Epithelial cell of proximal tubule (primary cell): ENCODE data around the gene OSBPL2. TPM values are rescaled to one million over a fixed set of nuclear protein-coding genes. Genes with fewer than 3 reads are reported as not detected.

Experiments used
- DNase-seq: peaks from one replicate; pipeline ENCODE4 v3.0.0-alpha.2; 2011; ENCODE audit warnings: low read depth
- H3K4me3 ChIP-seq: 2 replicates; pipeline ENCODE4 v1.5.1; 2011; ENCODE audit warnings: low read depth, mild to moderate bottlenecking, low read length
- total RNA-seq: library from RNA; depleted of rRNA; stranded (reverse); fragments of >200 nt; gene quantifications from 2 replicates; pipeline ENCODE4 v1.2.3, GENCODE V29; 2015
- TF ChIP-seq, protein P1 (sequence below): conservative IDR thresholded peaks from 2 replicates; pipeline ENCODE4 v1.5.1; 2012; ENCODE audit warnings: low read depth, mild to moderate bottlenecking, low read length

The OSBPL2 gene
- total RNA-seq, 1 donor from 2014 or later = 20.6 TPM

DNA sequence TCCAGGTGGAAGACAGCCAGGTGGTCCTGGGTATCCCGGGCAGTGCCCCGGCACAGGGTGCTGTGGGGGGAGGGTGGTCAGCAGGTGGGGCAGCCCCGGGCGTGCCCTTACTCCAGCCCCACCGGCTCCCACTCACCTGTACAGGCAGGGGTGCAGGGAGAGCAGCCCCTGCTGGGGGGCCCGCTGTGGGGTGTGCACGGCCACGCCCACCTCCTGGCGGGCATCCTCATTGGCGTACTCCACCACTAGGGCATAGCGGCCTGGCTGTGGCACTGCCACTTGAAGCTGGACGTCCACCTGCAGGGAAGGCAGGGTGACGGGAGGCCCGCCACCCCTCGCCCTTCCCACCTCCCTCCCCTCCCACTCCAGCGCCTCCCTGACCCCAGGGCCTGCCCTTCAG, 94.1 kb downstream of the OSBPL2 start:
- no peak for DNase-seq
- H3K4me3 ChIP-seq = no peak overlapping the region
- TF ChIP-seq, protein P1, sequence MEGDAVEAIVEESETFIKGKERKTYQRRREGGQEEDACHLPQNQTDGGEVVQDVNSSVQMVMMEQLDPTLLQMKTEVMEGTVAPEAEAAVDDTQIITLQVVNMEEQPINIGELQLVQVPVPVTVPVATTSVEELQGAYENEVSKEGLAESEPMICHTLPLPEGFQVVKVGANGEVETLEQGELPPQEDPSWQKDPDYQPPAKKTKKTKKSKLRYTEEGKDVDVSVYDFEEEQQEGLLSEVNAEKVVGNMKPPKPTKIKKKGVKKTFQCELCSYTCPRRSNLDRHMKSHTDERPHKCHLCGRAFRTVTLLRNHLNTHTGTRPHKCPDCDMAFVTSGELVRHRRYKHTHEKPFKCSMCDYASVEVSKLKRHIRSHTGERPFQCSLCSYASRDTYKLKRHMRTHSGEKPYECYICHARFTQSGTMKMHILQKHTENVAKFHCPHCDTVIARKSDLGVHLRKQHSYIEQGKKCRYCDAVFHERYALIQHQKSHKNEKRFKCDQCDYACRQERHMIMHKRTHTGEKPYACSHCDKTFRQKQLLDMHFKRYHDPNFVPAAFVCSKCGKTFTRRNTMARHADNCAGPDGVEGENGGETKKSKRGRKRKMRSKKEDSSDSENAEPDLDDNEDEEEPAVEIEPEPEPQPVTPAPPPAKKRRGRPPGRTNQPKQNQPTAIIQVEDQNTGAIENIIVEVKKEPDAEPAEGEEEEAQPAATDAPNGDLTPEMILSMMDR = no peak

DNA sequence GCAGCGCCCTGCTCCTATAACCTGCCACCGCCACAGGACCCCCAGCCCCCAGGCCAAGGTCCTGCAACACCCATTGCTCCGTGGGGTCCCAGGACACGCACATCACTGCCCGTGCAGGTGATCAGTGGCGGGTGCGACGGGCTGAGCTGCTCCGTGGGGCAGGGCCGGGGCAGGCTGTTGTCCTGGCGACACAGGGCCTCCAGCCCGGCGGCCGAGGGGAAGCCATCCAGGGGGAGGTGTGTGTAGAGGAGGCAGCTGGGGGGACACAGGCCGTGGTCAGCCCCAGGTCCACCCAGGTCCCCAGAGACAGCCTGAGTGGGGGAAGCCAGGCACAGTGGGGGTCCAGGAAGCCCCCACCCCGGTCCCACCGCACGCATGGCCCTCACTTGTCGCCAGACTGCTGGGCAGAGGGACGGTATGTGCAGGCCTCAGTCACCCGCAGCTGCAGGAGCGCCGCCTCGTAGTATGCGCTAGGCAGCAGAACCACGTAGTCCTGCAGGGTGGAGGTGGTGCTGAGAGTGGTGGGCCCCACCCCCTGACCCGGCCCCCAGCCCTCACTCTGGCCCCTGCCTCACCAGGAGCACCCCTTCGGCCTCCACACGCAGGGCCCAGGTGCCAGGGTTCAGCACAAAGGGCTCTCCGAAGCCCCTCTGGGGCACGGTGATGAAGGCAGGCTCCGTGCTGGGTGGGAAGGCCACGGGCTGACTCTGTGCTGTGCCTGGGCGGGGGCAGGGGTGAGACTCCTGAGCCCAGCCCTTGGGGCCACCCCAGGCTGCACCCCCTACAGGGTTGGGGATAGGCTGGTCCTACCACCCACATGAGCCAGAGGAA, 94.9 kb downstream of the OSBPL2 start:
- DNase-seq = no peak
- no peak overlapping the region for H3K4me3 ChIP-seq
- TF ChIP-seq, protein P1 = no peak

DNA sequence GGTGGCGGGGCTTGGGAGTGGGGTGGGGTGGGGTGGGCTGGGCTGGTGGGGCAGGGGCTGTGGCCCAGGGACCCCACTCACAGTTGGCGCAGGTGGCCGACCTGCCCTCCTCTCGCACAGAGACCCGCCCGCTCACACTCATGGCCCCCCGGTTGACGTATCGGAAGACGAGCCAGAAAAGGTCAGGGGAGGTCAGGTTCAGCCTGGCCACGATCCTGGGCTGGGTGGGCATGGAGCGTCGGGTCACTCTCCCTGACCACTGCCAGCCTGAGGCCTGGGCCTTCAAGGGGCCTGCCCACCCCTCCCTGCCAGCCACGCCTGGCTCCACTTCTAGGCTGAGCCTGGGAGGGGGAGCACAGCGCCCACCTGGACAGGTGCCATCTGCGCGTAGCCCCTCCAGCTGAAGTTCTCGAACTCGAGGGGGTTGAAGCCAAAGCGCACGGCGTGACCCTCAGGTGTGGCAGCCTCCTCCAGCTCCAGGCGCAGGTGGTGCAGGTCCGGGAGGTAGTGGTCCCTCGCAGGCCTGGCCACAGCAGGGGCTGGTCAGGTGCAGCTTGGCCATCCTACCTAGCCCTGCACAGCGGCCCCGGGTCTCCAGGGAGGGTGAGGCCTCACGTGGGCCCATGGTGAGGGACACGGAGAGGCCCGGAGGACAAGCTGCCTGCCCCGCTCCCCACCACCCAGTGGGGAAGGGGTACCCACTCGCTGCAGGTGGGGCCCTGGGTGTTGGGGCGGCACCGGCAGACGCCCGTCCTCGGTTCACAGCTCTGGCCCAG, 95.7 kb downstream of the OSBPL2 start:
- TF ChIP-seq, protein P1 = no peak
- H3K4me3 ChIP-seq = no peak overlapping the region
- DNase-seq = no peak

DNA sequence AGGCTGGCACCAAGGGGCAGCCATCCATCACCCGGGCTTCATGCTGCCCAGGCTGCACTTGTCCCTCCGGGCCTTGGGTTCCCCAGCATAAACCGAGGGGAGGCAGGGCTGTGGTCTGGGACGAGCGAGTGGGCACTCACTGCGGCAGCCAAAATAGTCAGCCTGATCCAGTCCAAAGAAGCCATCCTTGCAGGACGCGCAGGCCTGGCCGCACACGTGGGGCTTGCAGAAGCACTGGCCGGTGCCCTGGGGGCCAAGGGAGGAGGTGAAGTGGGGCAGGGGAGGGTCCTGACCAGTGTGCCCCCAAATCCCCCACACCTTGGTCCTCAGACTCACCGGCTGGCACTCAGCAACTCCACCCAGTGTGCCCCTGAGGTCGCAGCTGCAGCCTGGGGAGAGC, 96.6 kb downstream of the OSBPL2 start:
- no peak for DNase-seq
- H3K4me3 ChIP-seq = no peak overlapping the region
- TF ChIP-seq, protein P1 = no peak

DNA sequence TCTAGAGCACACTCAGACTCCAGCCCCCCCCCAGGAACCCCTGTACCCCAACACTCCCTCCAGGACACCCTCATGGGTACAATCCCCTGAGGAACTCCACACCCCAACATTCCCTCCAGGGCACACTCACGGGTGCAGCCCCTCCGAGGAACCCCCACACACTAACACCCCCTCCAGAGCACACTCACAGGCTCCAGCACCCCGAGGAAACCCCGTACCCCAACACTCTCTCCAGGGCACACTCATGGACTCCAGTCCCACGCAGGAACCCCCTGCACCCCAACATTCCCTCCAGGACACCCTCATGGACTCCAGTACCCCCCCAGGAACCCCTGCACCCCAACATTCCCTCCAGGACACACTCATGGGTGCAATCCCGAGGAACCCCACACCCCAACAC, 97.2 kb downstream of the OSBPL2 start:
- TF ChIP-seq, protein P1 = no peak
- no peak for DNase-seq
- no peak overlapping the region for H3K4me3 ChIP-seq

DNA sequence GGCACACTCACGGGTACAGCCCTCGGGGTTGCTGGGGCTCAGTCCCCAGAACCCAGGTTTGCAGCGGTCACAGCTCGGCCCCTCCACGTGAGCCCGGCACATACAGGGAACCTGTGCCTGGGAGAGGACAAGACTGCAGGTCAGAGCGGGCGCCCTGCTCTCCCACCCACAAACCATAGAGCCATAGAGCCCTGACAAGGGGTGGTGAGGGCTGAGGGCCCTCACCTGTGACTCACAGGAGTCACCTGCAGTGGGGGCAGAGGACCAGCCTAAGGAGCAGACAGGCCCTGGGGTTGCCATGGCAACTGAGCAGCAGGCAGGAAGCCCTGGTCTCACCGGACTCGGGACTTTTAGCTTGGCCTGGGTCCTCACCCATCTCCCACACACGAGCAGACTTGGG, 98.0 kb downstream of the OSBPL2 start:
- DNase-seq = no peak
- TF ChIP-seq, protein P1 = no peak
- H3K4me3 ChIP-seq = no peak overlapping the region
